SK-N-MC (cell line): ENCODE data around the gene NLRC5.

Source experiments
- EZH2 ChIP-seq: fragments of 200-600 bp; sonication (generic); IDR thresholded peaks from one replicate; pipeline ENCODE4 v1.6.1; 2017; ENCODE audit warnings: antibody characterized with exemption
- FOXP2 ChIP-seq: optimal IDR thresholded peaks from 2 replicates; pipeline ENCODE3; 2011; ENCODE audit warnings: mild to moderate bottlenecking, moderate library complexity; ENCODE audit not compliant: insufficient read depth; ENCODE audit errors: extremely low read length, control extremely low read depth
- POLR2AphosphoS5 ChIP-seq: IDR thresholded peaks from 2 replicates; pipeline ENCODE4 v1.6.1; 2012; ENCODE audit warnings: mild to moderate bottlenecking, low read depth, low read length, borderline replicate concordance

DNA sequence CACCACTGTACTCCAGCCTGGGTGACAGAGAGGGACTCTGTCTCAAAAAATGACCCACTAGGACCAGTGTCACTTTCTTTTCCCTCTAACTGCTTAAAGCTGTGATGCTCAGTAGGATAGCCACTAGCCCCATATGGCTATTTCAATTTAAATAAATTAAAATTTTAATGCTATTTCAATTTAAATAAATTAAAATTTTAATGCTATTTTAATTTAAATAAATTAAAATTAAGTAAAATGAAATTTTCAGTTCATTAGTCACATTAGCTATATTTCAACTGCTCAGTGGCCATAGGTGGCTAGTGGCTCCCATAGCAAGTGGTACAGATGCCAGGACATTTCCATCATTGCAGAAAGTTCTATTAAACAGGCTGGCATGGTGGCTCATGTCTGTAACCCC is 43.0 kb downstream of the NLRC5 start:
- TF ChIP-seq EZH2 (no peak), POLR2AphosphoS5 (no peak), FOXP2 (no peak)
